Measurements from ENCODE around the gene KRT15.

KRT15 gene

GRCh38 chr17:41528959-41529353 is 10.3 kb upstream of the KRT15 start:
- H3K4me3 ChIP-seq (ENCODE audit: control insufficient read depth, low read depth, low read length), result no peak overlapping the region
- no peak for TF ChIP-seq CTCF (conservative IDR thresholded peaks at IDR 0.05; ENCODE audit: control insufficient read depth, insufficient read depth, low read depth, low read length)
- no peak for DNase-seq (ENCODE audit: low read depth)

GRCh38 chr17:41527063-41528023 is 8.7 kb upstream of the KRT15 start:
- no peak for DNase-seq (ENCODE audit: low read depth)
- no peak for TF ChIP-seq CTCF (conservative IDR thresholded peaks at IDR 0.05; ENCODE audit: control insufficient read depth, insufficient read depth, low read depth, low read length)

GRCh38 chr17:41524261-41524660 is 5.6 kb upstream of the KRT15 start:
- TF ChIP-seq CTCF (conservative IDR thresholded peaks at IDR 0.05; ENCODE audit: control insufficient read depth, insufficient read depth, low read depth, low read length), result no peak
- H3K4me3 ChIP-seq (ENCODE audit: control insufficient read depth, low read depth, low read length), result no peak overlapping the region
- no peak for DNase-seq (ENCODE audit: low read depth)

More at GRCh38 chr17:41527063-41528023, 8.7 kb upstream of the KRT15 start:
- H3K4me3 ChIP-seq (ENCODE audit: control insufficient read depth, low read depth, low read length), result peak overlapping the region; percentile 6

GRCh38 chr17:41523787-41524186 is 5.1 kb upstream of the KRT15 start:
- TF ChIP-seq CTCF (conservative IDR thresholded peaks at IDR 0.05; ENCODE audit: control insufficient read depth, insufficient read depth, low read depth, low read length), result no peak
- DNase-seq (ENCODE audit: low read depth), result no peak
- H3K4me3 ChIP-seq (ENCODE audit: control insufficient read depth, low read depth, low read length), result no peak overlapping the region

GRCh38 chr17:41523225-41523593 is 4.5 kb upstream of the KRT15 start:
- H3K4me3 ChIP-seq (ENCODE audit: control insufficient read depth, low read depth, low read length), result no peak overlapping the region
- no peak for TF ChIP-seq CTCF (conservative IDR thresholded peaks at IDR 0.05; ENCODE audit: control insufficient read depth, insufficient read depth, low read depth, low read length)
- no peak for DNase-seq (ENCODE audit: low read depth)

GRCh38 chr17:41522301-41523224 is 3.9 kb upstream of the KRT15 start:
- no peak for DNase-seq (ENCODE audit: low read depth)

More at GRCh38 chr17:41522301-41523224, 3.9 kb upstream of the KRT15 start:
- TF ChIP-seq CTCF (conservative IDR thresholded peaks at IDR 0.05; ENCODE audit: control insufficient read depth, insufficient read depth, low read depth, low read length), result no peak
- no peak overlapping the region for H3K4me3 ChIP-seq (ENCODE audit: control insufficient read depth, low read depth, low read length)

Measured in fibroblast of mammary gland (primary cell).